Hematopoietic multipotent progenitor cell treated with erythropoietin and hydrocortisone succinate and interleukin-3 and kit ligand, for 17 days (in vitro differentiated cells): ENCODE results near the gene VASH1.

Experiments used
- DNase-seq: peaks from one replicate; pipeline ENCODE4 v3.0.0-alpha.2; 2015; ENCODE audit warnings: low spot score

VASH1 gene

DNA sequence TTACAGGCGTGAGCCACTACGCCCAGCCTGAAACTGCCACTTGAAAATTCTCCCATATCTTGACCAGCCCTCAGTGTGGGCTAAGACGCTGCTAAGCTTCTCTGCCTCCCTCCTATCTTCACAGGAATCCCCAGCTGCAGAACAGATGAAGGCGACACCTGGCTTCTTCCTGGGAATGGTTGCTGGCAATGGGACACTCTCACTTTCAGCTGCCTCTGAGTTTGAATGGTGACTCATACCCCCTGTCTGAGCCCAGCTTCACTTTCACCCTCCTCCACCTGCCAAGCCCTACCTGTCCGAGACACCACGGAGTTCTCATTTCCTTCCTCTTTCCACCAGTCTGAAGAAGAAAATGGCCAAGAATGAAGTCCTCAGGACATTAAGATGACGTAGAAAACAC, 18.3 kb upstream of the VASH1 start:
- no peak for DNase-seq

DNA sequence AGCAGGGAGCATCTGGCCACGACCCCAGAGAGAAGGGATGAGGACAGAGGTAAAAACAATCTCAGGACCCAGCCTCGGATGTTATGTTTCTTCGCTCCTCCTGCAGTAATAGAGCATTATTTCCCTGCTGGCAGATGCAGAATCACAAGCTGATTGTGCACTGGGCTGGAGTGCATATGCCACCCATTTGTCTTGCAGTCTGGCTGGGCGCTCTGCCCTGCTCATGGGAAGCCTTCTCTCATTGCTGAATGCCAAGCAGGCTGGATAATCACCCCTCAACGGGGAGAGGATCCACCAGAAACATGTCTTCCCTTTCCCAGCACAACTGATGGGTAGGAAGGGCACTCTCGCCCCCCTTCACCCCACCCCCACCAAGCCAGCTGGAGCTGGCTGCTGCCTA, 8.5 kb upstream of the VASH1 start:
- DNase-seq: no peak

DNA sequence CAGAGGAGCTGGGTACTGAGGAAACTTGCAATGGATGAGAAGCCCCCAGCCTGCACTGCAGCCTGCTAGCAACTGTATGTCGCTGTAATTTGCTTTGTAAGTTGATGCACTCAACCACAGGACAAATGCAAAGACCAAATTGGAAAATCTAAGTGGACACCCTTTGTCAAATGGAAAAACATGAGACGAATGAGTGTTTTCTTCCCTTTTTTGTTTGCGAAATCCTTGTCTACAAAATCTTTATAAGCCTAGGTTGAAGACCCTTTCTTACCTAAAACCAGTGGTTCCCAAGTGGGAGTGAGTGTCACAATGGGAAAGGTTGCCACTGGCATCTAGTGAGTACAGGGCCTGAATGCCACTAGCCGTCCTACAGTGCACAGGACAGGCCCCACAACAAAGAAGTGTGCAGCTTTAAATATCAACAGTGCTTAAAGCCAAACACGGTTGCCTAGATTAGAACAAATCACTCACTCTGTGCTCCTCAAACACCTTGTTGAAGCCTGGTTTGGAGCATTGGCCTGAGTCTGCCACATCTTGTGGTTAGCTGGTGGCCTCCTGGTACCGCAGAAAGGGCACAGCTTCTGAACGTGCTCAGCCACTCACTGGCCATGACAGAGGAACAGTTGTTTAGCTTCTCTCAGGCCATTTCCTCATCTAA, 7.6 kb upstream of the VASH1 start:
- DNase-seq: no peak

DNA sequence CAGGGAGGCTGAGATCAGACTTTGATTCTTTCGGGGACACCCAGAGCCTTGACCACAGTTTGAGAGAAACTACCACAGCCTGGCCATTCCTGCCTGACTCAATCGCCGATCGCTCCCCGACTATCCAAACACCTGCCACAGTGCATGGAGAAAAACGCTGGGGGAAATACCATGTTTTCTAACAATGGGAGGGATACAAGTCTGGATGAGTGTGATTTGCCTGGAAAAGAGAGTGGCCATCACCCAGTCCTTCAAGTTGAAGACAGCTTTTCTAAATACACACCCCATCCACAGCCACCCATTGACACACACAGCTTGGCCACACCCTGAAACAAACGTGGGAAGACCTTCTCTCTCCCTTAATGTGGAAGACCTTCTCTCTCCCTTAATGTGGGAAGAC, 6.7 kb upstream of the VASH1 start:
- no peak for DNase-seq

DNA sequence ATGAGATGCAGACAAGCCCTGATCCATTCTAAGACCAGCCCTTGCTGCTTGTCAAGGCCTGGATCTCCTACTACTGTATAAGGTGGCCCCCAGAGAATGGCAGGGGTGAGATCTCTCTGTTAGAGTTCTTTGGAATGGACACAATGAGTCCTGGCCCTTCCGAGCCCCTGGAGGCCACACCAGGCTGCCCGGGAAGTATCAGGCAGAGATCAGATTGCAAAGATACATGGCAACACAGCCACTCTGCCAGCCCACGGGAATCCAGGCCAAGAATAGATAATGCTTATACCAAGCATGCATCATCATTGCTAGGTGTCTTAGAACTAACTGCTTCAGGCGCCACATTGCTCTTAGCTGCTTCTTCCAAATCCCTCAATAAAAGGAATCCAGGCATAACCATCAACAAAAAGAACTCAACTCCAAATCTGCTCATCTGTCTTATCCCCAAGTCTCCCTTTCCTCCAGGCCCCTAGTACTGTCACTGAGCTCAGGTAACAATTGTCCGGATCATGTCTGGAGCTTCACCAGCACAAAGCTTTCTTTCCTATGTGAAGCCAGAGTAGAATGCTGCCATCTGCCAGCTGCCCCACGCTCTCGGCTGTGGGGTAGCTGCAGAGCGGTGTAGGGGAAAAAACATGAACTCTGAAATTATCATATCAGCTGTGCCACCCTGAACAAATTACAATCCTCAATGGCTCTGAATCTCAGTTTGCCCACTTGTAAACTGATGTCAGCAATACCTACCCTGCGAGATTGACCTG, 5.5 kb upstream of the VASH1 start:
- no peak for DNase-seq

DNA sequence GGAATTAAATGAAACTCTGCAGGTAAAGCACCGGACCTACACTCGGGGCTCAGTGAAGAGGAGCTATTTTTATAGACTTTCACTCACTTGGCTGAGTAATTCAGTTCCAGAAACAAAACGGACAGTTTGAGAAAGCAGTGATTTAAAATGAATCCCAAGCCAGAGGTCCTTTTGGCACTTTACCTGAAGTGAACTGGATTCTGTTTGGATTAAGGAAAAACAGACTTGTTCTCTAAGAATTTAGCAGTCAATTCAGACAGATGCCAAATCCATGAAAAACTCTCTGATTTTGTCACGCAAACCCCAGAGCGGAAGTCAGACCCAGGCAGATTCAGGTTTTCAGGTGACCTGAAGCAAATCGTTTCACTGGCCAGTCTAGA, 4.9 kb upstream of the VASH1 start:
- no peak for DNase-seq

DNA sequence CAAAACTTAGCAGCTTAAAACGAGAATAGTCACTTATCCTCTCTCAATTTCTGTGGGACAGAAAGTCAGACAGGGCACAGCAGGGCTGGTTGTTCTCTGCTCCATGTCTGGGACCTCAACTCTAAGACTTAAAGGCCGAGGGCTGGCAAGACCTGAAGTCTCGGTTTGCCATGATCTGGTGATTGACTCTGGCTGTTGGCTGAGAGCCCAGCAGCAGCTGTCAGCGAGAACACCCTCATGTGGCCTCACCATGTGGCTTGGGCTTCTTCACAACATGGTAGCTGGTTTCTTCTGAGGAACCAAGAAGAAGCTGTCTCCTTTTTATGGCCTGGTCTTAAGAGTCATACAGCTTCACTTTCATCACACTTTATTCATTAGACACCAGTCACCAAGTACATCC, 1.7 kb upstream of the VASH1 start:
- DNase-seq: no peak

DNA sequence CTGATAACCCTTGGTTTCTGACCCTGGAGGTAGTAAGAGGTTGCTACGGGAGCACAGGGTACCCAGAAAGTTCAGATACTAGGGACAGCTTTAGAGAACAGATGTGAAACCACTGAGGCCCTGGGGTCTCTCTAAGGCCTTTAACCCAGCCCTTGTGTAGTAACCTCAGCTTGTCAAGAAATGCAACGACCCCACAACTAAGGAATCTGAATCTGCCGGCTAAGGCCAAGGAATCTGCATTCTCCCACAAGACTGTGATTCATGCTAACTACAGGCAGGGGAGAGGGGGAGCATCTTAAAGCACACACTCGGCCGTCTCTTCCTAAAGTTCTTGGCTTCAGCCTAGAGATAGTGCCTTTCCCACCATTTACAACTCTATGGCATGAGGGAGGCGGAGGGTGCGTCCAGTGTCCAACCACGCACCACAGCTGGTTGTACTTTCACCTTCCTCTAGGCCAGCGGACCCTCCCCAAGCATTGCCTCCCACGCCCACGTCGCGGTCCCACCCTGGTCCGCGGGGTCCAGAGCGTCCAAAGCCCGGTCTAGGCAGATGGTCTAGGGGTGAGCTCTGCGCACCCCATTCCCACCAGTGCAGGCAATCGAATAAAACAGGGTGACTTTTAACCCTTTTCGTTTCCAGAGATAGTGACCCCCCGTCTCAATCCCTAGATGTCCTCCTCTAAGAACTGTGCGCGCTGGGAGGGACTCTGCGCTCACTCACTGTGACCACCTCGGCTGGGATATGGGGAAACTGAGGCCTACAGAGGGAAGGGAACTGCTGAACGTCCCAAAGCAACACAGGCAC, 735 bp upstream of the VASH1 start:
- DNase-seq: no peak

DNA sequence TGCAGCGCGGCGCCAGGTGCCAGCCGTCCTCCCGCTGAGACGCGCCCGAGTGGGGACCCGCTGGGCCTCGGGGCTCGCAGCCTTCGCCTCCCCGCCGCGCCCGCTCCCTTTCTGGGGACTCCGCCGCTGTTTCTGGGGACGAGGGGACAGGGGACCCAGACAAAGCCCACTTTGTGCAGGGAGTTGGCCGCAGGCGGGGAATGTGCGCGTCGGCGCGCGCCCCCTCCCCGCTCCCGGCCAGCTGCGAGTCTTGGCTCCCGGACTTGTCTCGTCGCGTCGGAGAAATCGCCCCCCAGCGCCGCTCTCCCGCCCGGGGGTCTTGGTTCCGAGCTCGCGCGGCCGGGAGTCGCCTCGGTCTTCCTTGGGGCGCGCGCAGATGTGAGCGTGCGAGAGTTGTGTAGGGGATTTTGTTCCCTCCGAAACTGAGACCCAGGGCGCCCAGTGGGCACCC, 717 bp downstream of the VASH1 start:
- no peak for DNase-seq

DNA sequence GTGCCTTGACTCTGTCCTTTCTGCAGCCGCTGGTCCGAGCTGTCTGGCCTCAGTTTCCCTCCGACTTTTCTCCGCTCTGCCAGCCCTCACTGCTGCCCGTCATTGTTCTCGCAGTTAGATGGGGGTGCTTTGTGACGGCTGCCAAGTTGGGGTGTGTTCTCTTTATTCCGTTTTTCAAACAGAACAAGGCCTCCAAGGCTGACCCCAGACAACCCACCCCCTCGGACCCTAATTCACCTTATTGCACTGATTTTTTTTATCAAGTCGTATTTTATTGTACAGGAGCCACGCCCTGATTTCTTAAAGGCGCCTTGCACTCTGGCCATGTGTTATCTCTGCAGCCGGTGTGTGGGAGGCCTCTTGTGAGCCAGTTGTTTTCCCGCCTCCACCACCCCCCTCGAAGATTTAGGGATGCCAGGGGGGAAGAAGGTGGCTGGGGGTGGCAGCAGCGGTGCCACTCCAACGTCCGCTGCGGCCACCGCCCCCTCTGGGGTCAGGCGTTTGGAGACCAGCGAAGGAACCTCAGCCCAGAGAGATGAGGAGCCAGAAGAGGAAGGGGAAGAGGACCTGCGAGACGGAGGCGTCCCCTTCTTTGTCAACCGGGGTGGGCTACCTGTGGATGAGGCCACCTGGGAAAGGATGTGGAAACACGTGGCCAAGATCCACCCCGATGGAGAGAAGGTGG, 1.3 kb downstream of the VASH1 start:
- DNase-seq: no peak

DNA sequence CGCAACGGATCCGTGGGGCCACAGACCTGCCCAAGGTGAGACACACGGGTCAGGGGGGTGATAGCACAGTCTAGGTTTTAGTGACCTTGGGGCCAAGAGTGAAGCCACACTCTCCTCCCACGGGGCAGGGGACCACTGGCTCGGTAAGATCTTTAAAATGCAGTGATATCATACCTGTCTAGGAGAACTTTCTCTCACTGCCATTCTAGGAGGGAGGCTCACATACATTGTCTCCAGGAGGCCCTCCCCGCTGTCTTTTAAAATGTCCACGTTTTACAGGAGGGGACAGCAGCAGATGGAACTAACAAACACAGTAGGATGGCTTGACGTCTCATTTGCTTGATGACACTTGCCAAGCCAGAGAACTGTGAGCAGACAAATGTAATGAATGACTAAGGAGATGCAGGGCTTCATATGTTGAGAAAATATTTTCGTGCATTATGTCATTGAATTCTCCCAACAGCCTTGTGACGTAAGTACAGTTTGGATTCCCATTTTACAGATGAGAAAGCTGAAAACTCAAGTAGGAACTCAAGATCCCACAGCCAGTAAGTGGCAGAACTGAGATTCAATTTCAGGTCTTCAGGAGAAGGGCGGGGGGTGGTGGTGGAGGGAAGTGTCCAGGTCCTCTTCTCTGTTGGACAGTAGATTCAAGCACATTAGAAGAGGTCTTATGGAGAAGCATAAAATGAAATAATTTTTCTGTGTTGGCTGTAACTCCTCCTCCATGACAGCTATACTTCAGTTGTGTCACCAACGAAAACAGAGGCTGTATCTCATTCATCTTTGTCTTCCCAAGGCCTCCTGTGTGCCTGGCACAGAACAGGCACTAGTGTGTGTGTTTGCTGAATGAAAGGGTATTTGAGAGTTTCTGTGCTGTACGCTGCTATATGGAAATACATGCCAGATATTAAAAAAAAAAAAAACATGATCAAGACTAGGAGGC, 2.1 kb downstream of the VASH1 start:
- DNase-seq: no peak

DNA sequence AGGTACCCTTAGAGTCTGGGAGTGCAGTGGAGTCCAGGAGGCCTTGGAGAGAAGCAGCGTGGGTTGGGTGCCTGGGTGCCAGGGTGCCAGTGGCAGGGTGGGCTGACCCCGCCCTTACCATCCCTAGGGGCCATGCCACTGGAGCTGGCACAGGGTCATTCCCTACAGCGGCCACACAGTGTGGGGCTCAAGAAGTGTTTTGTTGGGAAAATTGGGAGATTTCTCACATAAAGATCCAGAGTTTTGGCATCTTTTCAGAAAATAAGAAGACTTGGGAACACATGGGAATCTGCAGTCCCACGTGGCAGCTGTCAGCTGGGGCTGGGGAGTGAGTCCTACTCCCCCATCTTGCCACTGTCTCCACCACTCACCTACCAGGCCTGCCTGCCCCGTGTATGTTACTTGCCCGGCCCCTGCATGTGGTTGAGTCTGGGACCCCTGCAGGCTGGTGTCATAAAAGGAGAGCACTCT, 4.2 kb downstream of the VASH1 start:
- DNase-seq: no peak

DNA sequence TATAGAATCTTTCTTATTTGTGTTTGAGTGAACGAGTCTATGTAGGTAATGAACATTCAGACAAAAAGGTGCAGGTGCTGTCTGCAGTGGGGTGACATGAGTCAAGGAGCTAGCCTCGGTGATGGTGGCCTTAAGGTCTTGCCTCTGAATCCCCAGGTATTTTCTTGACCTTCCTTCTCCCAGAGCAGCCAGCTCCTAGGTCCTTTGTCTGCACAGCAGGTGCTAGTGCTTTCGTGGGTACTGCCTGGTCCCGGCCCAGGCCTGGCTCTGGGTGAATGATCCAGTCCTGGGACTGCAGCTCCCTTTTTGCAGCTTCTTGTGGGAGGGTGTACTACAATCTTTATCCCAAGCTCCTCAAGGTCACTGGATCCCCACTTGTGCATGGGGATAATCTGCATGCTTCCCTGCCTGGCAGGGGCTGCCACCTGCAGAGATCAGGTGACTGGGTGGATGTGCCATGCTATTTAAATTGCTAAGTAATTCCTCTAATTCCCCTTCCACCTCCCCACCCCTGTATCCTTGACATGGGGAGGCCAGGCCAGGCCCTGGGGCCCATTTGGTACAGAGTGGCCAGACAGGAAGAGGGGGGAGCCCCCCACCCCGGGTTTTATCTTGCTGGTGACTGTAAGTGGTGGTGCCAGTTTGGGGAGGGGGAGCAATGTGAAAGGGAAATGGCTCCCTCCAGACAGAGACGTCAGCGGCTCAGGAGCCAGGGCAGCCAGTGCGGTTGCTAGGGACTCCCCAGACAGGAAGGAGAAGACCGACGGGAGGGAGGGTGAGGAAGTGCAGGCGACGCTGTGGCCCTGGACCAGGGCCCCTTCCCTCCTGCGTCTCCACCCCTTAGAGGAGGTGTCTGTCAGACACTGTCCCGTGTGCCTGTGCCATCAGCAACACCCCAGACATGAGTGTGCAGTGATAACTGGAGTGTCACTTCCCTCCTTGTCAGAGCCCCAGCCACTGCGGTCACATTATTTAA, 6.7 kb downstream of the VASH1 start:
- peak; percentile 39 for DNase-seq

DNA sequence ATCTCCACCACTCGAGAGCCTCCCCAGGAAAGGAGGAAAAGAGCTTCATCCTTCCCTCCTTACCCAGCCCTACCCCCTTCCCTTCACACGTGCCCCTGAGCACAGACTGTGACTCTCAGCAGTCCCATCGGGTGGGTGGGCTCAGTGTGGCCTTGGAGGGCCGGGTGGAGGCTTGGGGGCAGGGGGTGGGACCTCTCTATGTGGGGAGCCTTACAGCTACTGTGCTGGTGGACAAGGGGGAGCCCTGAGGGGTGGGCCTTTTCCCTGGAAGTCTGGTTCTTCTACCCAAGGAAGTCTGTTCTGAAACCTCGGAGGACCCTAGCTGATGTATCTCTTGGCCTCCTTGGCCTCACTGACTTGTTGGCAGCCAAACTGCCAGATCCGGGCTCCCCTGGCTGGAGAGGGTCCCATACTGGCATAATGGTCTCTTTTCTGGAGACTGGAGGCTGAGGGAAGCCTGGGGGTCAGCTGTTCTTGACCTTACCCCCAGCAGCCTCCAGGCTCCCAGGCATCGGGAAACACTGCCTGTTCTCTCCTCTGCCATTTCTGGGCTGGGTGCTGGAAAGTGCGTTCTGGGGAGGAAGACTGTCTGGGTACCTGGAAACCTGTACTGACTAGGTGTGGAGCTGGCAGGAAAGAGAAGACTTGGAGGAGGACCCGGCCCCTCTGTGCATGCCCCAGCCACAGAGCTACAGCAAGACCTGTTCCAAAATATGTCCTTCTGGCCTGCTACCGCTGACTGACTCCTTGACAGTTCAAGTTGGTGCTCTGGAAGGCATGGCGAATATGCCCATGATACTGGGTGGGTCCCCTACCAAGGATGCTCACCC, 7.6 kb downstream of the VASH1 start:
- DNase-seq: no peak

DNA sequence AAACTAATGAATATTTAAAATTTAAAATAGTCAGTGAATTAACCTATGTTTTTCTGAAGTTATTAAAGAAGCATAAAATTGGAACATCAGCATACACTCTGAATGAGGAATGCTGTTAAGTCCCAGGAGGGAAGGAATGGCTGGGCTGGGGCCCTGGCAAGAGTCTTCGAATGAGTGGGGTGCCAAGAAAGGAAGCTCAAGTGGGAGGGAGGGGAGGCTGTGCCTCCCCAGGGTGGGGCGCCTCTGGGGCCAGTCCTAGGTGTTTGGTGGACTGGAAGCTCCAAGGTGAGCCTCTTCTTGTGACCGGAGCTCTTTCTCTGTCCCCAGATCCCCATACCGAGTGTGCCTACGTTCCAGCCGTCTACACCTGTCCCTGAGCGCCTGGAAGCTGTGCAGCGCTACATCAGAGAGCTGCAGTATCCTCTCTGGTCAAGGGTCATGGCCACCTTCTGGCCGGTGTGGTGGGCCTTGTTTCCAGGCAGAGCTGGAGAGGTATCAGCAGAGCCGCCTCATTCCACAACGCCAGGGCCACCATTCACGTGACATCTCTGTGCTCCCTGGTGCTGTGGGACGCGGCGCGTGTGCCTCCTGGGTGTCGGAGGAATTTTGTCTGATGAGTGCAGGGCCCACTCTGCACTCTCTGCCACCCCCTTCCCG, 8.5 kb downstream of the VASH1 start:
- no peak for DNase-seq

DNA sequence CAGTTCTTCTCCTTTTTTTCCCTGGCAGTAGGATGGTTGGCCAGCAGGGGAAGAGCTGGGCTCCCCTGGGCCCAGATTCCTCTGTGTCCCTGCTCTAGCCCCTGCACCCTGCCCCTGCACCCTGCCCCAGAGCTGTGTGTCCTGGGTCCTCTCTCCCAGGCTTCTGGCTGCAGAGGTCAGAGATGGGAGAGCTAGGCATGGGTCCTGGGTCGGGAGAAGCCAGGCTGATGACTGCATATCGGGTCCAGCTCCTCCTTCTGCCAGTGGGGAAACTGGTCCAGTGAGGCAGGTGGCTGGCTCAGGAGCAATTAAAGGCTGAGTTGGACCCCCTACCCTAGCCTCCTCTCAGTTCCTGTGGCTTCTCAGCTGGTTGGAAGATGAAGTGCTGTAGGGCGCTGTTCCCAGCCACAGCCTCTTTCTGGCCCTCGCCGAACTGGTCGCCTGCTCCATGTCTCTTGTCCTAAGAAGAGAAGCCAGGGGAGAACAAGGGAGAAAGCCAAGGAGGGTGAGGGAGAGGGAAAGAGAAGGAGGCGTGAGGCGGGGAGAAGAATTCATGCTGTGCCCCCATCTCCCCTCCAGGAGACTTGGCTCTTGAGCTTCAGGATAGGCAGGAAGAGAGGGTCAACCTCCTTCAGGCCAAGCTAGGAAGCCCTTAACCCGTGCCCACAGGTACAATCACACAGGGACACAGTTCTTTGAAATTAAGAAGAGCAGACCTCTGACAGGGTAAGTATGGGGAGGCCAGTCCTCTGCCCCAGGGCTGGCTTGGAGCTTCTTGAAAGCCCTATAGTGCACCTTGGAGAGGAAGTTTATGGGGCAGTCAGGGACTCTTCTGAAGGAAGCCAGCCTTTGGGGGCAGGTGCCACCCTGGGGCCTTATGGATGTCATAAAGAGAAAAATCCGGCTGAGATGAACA, 9.5 kb downstream of the VASH1 start:
- no peak for DNase-seq

DNA sequence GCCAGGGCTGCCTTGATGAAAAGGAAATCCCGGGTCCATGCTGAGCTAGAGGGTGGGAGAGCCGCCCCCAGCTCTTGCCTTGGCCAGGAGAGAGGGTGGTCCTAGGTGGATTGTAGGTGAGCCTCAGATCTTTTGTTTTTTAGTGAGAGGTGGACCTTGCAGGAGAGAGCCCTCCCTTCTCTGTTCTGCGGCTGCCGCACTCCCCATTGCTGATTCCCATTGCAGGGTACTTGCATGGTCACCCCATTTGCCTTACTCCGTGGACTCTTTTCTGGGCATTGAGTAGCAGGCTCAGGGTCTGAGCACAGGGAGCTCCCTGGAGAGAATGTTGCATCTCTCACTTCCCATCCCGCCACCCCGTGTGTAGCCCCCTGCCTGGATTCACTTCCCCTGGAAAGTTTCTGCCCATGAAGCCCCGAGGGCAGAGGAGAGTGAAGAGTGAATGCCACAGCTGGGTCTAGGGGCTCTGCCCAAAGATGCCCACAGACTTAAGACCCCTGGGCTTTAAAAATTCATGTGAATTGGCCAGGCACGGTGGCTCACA, 10.2 kb downstream of the VASH1 start:
- DNase-seq: no peak
